ENCODE data around the gene ZMYND15.

ZMYND15 gene

DNA sequence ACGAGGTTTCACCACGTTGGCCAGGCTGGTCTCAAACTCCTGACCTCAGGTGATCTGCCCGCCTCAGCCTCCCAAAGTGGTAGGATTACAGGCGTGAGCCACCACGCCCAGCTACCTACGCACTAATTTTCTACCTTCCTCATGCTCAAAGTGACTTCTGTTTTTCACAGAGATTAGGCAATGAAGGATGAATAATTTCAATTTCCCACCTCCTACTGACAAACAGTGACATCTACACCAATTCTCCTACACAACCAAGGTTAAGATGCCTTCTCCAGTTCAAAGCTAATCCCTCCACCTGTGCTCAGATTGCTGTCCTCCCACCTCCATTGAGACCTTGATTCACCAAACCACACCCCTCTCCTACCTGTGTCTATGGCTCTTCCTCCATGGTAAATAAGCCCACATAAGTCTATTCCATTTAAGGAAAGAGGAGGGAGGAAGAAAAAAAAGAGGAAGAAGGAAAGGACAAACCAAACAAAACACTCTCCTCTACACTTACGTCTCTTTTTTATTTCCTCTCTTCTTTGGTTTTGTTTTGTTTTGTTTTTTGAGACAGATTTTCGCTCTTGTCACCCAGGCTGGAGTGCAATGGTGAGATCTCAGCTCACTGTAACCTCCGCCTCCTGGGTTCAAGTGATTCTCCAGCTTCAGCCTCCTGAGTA is 13.9 kb upstream of the ZMYND15 start:
- Mint-ChIP-seq H3K27ac (peak overlapping the region; percentile 38), H3K4me1 (peaks cover 5% of the 10 kb centered on the region), H3K9me3 (no peaks in the 10 kb centered on the region), H3K4me3 (no peak overlapping the region), H3K27me3 (no peaks in the 10 kb centered on the region), H3K36me3 (no peaks in the 10 kb centered on the region)

DNA sequence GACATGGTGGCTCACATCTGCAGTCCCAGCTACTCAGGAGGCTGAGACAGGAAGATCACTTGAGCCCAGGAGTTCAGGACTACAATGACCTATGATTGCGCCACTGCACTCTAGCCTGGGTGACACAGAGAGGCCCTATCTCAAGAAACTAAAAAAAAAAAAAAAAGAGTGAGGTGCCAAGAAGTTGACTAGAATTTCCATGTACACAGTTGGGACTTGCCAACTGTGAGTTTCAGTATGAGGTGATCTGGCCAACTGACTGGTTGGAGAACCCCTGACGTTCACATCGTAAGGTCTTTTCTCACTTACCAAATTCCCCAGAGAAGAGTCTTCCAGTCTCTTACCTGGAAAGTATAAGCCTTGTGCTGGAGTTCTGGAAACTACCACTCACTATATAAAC is 11.5 kb upstream of the ZMYND15 start:
- Mint-ChIP-seq H3K4me3 (no peak overlapping the region), H3K27me3 (no peaks in the 10 kb centered on the region), H3K9me3 (no peaks in the 10 kb centered on the region), H3K36me3 (peaks cover 2% of the 10 kb centered on the region), H3K27ac (no peak overlapping the region), H3K4me1 (peaks cover 20% of the 10 kb centered on the region)

DNA sequence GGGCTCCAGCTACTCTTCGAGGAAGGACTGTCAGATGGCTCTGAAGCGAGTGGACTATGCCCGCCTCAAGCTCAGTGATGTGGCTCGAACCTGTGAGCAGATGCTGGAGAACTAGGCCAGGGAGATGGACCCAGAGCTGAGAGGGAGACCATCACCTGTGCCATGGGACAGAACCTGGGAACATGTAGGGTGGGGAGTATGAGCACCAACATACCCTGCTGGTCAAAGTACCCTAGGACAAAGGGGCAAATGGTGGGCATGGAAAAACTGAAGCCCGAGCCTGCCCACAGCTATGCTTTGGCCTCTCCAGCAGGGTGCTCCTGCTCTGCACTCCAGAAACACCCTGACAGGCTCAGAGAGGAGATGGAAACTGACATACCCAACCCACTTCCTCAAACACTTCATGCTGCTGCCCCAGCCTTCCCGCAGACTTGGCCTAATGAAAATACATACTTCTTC is 6.5 kb upstream of the ZMYND15 start:
- Mint-ChIP-seq H3K36me3 (peaks cover 2% of the 10 kb centered on the region), H3K27ac (peak overlapping the region; percentile 23), H3K9me3 (no peaks in the 10 kb centered on the region), H3K4me1 (peaks cover 30% of the 10 kb centered on the region), H3K4me3 (peak overlapping the region; percentile 44), H3K27me3 (no peaks in the 10 kb centered on the region)

DNA sequence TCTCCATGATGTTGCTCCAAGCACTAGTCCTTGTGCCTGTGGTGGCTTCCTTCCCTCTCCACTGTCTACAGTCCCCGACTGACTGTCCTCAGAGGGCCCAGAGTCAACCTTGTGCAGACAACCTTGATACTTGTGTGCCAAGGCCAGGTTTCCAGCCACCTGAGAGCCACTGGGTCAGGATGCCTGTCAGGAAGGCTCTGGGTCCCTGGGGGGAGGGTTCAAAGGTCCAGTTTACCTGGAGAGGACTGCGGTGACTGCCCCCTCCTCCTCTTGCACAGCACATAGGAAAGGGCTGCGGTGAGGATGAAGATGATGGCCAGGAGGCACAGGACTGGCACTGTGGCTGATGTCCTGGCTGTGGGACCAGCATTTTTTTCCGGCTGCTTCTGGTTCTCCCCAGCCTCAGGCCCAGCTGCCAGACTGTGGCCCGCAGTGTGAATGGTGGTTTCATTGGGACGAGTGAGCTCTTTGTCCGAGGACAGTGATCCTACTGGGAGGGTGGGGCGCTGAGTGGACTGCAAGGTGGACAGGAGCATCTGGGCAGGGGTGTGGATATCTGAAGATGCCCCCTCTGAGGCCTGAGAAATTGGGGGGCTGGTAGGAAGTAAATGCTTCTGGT is 4.7 kb upstream of the ZMYND15 start:
- no peaks in the 10 kb centered on the region for H3K9me3 Mint-ChIP-seq
- H3K4me1 Mint-ChIP-seq = peaks cover 38% of the 10 kb centered on the region
- no peak overlapping the region for H3K27ac Mint-ChIP-seq
- H3K4me3 Mint-ChIP-seq = no peak overlapping the region
- peaks cover 2% of the 10 kb centered on the region for H3K36me3 Mint-ChIP-seq
- H3K27me3 Mint-ChIP-seq = no peaks in the 10 kb centered on the region

DNA sequence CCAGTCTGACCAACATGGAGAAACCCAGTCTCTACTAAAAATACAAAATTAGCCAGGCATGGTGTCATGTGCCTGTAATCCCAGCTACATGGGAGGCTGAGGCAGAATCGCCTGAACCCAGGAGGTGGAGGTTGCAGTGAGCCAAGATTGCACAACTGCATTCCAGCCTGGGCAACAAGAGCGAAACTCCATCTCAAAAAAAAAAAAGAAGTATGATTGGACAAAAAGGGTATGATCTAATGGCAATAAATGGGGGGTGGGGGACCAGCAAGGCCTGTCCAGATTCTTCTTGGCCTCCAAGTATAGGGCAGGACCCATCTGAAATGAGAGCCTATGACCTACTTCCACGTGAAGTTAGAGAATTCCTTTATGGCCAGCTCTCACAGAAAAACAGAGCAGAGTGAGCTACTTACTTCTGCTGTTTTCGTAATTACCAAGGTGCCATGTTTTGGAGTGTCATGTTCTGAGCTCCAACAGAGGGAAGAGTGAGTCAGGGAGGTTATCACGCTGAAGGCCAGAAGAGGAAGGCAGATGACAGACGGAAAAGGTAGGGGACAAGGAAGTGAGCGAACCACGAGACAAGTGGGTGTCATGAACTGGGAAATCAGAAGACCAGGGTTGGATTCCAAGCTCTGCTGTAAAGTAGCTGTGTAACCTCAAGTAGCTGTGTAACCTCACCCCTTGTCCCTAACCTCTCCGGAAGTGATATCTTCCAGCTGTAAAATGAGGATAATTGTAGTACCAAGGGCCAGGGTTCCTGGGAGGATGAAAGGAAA is 3.6 kb upstream of the ZMYND15 start:
- Mint-ChIP-seq H3K4me1 (peaks cover 36% of the 10 kb centered on the region), H3K9me3 (no peaks in the 10 kb centered on the region), H3K27me3 (no peaks in the 10 kb centered on the region), H3K4me3 (no peak overlapping the region), H3K36me3 (peaks cover 2% of the 10 kb centered on the region), H3K27ac (no peak overlapping the region)

DNA sequence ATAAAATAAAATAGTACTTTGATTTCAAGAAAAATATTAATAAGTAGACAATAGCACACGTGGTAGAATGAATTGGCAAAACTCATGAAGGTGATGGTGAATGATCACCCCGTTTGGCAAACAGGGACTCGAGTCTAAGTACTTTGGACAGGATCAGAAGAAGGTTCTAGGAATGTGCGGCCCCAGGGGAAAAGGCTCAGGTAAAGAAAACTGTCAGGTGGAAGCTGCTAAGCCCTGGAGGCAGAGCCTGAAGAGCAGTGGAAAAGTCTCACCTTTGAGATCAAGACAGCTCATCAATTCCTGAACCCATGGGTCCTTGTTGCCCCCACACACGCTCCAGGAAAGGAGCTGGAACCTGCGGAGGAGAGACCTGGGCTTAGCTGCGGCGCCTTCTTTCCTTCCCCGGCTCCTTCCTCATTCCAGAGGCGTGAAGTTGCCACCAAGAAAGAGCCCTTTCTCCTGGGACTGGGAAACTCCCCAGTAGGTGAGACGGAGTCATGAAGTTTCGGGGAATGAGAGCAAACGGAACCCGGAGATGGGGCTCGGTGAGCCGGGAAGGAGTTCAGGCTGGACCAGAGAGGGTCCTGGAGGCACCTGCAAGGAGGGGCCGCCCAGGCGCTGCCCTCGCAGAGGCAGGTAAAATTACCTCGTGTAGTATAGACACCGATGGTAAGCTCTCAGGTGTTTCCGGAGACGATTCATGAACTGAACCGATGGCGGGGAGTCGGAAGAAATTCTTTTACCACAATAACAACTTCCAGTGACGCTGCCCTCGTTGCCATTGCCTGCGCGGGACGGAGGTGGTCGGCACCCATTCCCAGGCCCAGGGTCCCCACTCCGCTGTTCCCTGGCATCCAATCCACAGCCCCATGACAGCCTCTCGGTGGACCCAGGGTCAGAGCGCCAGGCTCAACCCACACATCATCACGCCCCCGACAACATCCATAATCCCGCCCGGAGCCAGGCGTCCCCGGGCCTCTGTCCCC is 1.2 kb upstream of the ZMYND15 start:
- Mint-ChIP-seq H3K27me3 (peaks cover 2% of the 10 kb centered on the region), H3K27ac (peak overlapping the region; percentile 35), H3K4me1 (peaks cover 21% of the 10 kb centered on the region), H3K9me3 (no peaks in the 10 kb centered on the region), H3K4me3 (peak overlapping the region; percentile 84), H3K36me3 (no peaks in the 10 kb centered on the region)

DNA sequence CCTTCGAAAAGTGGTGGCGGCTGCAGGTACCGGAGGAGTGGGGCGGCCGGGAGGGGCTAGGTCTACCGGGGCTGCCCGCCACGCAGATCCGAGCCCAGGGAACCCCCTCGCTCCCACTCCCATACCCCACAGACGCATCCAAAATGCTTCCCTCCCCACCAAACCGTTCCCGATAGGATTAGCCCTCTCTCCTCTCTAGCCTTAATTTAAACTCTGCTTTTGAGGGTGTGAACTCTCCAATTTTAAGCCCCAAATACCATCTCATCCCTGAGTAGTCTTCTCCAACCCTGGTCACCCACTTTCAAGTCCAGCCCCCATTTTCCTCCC is 355 bp downstream of the ZMYND15 start:
- H3K27ac Mint-ChIP-seq = peak overlapping the region; percentile 60
- no peaks in the 10 kb centered on the region for H3K36me3 Mint-ChIP-seq
- peaks cover 2% of the 10 kb centered on the region for H3K27me3 Mint-ChIP-seq
- H3K4me3 Mint-ChIP-seq = peak overlapping the region; percentile 86
- H3K4me1 Mint-ChIP-seq = peaks cover 20% of the 10 kb centered on the region
- H3K9me3 Mint-ChIP-seq = no peaks in the 10 kb centered on the region

DNA sequence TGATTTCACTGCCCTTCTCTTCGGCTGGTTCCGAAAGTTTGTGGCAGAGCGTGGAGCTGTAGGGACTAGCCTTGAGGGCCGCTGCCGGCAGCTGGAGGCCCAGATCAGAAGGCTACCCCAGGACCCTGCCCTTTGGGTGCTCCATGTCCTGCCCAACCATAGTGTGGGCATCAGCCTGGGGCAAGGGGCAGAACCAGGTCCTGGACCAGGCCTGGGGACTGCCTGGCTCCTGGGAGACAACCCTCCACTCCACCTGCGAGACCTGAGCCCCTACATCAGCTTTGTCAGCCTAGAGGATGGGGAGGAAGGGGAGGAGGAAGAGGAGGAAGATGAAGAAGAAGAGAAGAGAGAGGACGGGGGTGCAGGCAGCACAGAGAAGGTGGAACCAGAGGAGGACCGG is 951 bp downstream of the ZMYND15 start:
- Mint-ChIP-seq H3K27ac (peak overlapping the region; percentile 60), H3K36me3 (no peaks in the 10 kb centered on the region), H3K4me3 (peak overlapping the region; percentile 86), H3K27me3 (peaks cover 4% of the 10 kb centered on the region), H3K4me1 (peaks cover 20% of the 10 kb centered on the region), H3K9me3 (no peaks in the 10 kb centered on the region)

DNA sequence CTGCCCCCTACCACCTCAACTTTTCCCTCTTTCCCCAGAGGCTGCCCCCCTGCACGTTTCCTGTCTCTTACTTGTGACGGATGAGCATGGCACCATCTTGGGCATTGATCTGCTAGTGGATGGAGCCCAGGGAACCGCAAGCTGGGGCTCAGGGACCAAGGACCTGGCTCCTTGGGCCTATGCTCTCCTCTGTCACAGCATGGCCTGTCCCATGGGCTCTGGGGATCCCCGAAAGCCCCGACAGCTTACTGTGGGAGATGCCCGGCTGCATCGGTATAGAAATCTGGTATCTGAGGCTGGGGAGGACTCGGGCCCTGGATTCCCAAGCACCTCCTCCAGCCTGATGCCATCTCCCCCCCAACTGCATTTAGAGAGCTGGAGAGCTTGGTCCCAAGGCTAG is 1.9 kb downstream of the ZMYND15 start:
- Mint-ChIP-seq H3K9me3 (no peaks in the 10 kb centered on the region), H3K36me3 (no peaks in the 10 kb centered on the region), H3K4me1 (peaks cover 15% of the 10 kb centered on the region), H3K27ac (no peak overlapping the region), H3K4me3 (no peak overlapping the region), H3K27me3 (peaks cover 4% of the 10 kb centered on the region)

DNA sequence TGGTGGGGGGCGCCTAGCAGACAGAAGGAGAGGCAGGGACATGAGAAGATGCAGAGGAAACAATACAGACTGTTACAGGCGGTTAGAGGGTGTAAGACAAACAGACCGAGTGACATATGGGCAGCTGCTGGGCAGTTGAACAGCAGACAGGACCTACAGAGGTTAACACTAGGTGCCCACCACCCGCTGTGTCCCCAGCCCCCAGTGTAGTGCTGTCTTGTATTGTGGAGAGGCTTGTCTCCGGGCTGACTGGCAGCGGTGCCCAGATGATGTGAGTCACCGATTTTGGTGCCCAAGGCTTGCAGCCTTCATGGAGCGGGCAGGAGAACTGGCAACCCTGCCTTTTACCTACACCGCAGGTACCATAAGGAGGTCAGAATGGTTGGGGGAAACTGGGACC is 2.5 kb downstream of the ZMYND15 start:
- Mint-ChIP-seq H3K27ac (no peak overlapping the region), H3K36me3 (no peaks in the 10 kb centered on the region), H3K9me3 (no peaks in the 10 kb centered on the region), H3K4me1 (peaks cover 15% of the 10 kb centered on the region), H3K4me3 (no peak overlapping the region), H3K27me3 (peaks cover 4% of the 10 kb centered on the region)

DNA sequence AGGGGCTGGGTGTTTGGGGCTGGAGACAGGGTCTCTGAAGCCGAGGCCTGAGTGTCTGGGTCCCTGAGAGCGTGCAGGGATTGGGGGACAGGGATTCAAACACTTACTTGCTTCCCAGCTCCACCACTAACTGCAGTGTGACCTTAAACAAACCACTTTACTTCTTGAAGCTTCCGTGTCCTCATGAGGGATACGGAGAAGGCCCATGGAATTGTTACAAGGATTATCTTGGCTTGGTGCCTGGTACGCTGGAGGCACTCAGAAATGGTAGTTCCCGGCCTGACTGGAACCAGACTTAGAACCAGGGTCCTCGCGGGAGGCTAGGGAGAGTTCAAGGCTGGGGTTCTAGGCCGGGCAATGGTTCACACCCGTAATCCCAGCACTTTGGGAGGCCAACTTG is 3.0 kb downstream of the ZMYND15 start:
- no peak overlapping the region for H3K27ac Mint-ChIP-seq
- H3K4me3 Mint-ChIP-seq = no peak overlapping the region
- no peaks in the 10 kb centered on the region for H3K9me3 Mint-ChIP-seq
- no peaks in the 10 kb centered on the region for H3K36me3 Mint-ChIP-seq
- peaks cover 4% of the 10 kb centered on the region for H3K27me3 Mint-ChIP-seq
- H3K4me1 Mint-ChIP-seq = peaks cover 16% of the 10 kb centered on the region

DNA sequence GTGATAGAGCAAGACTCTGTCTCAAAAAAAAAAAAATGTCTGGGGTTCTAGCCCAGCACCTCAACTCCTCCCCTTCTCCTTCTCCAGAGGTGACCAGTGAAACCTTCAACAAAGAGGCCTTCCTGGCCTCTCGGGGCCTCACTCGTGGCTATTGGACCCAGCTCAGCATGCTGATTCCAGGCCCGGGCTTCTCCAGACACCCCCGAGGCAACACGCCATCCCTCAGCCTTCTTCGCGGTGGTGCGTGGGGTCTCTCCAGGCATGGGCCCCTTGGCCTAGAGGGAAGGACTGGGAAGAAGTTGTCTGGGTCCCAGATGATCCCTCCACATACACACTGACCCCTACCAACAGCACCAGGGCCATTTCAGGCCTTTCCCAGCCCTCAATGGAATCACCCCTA is 3.6 kb downstream of the ZMYND15 start:
- no peak overlapping the region for H3K27ac Mint-ChIP-seq
- no peaks in the 10 kb centered on the region for H3K36me3 Mint-ChIP-seq
- no peak overlapping the region for H3K4me3 Mint-ChIP-seq
- peaks cover 4% of the 10 kb centered on the region for H3K27me3 Mint-ChIP-seq
- no peaks in the 10 kb centered on the region for H3K9me3 Mint-ChIP-seq
- H3K4me1 Mint-ChIP-seq = peaks cover 20% of the 10 kb centered on the region

DNA sequence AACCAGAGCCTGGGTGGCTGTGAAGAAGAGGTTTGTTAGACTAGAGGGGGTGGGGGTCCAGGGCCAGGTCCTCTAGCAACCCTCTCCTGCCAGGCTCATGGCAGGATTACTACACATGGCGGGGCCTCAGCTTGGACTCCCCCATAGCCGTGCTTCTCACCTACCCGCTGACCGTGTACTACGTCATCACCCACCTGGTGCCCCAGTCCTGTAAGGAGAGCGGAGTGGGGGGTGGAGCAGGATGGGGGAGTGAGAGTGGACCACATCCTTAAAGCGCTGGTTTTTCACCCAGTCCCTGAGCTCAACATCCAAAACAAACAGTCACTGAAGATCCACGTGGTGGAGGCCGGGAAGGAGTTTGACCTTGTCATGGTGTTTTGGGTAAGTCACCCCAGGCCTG is 4.3 kb downstream of the ZMYND15 start:
- Mint-ChIP-seq H3K27me3 (peaks cover 4% of the 10 kb centered on the region), H3K4me1 (peaks cover 20% of the 10 kb centered on the region), H3K9me3 (no peaks in the 10 kb centered on the region), H3K27ac (no peak overlapping the region), H3K4me3 (no peak overlapping the region), H3K36me3 (no peaks in the 10 kb centered on the region)

DNA sequence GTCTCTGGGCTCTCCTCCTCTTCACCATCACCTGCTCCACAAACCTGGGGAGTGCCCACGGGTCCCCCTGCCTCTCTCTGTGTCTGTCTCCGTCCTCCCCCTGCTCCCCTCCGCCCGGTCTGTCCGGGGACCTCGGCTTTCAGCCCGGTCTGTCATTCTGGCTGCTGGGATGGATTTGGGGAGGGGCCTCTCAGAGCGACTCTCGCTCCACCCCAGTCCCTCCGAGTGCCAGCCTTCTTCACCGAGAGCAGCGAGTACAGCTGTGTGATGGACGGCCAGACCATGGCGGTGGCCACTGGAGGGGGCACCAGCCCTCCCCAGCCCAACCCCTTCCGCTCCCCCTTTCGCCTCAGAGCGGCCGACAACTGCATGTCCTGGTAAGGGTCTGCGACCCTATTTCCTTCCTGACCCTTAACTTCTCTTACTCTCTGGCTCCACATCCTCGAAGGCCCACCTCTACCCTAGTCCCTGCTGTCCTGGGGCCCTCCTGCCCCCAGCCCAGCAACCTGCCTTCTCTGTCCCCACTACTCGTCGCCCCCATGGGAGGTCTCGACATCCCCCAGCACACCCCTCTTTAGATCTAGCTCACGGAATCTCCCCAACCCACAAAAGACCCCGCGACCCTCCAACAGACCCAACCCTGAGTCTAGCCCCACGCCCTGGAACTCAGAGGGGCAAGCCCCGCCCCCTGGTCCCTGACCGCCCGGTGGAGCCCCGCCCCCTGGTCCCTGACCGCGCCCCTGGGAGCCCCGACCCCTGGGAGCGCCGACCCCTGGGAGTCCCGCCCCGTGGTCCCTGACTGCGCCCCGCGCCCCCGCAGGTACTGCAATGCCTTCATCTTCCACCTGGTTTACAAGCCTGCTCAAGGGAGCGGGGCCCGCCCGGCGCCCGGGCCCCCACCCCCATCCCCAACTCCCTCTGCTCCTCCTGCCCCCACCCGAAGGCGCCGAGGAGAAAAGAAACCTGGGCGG is 5.7 kb downstream of the ZMYND15 start:
- H3K36me3 Mint-ChIP-seq = no peaks in the 10 kb centered on the region
- H3K4me3 Mint-ChIP-seq = no peak overlapping the region
- peaks cover 4% of the 10 kb centered on the region for H3K27me3 Mint-ChIP-seq
- H3K27ac Mint-ChIP-seq = peak overlapping the region; percentile 41
- H3K4me1 Mint-ChIP-seq = peaks cover 17% of the 10 kb centered on the region
- H3K9me3 Mint-ChIP-seq = no peaks in the 10 kb centered on the region
